Measurements from ENCODE around the gene TMOD3.

GRCh38 chr15:51782357-51782896, 47.0 kb upstream of the TMOD3 start:
- no peak for TF ChIP-seq POLR2AphosphoS5 (IDR thresholded peaks at IDR 0.05; ENCODE audit: borderline replicate concordance, low read depth, low read length)
- no peak for TF ChIP-seq EZH2 (IDR thresholded peaks at IDR 0.05)
- no peak for TF ChIP-seq FOXP2 (optimal IDR thresholded peaks at IDR 0.05; ENCODE audit: control extremely low read depth, extremely low read length, insufficient read depth)
